GM18511 (cell line): ENCODE results near the gene DBR1.

Source experiments
- ATAC-seq: cut with Tn5 transposase; IDR thresholded peaks from one replicate; pipeline ENCODE4 v1.9.1; 2021; ENCODE audit warnings: mild to moderate bottlenecking, moderate library complexity; ENCODE audit not compliant: unreplicated experiment

DBR1 gene

GRCh38 chr3:138125548-138126221 is 49.0 kb downstream of the DBR1 start:
- ATAC-seq, result no peak

GRCh38 chr3:138124706-138125355 is 49.9 kb downstream of the DBR1 start:
- ATAC-seq, result no peak

- no peak for ATAC-seq
Observed at GRCh38 chr3:138124188-138124587, 50.5 kb downstream of the DBR1 start.

GRCh38 chr3:138119423-138119766 is 55.3 kb downstream of the DBR1 start:
- no peak for ATAC-seq

- peak; percentile 76 for ATAC-seq
Observed at GRCh38 chr3:138118612-138119422, 55.9 kb downstream of the DBR1 start.

GRCh38 chr3:138114988-138115971 is 59.4 kb downstream of the DBR1 start, which contains the start of gene DZIP1L:
DZIP1L (minus strand) TSS chr3:138115608; CDS start chr3:138103971, 11,637 bp downstream.
- peak; percentile 86 for ATAC-seq

- ATAC-seq, result no peak
Observed at GRCh38 chr3:138114431-138114918, 60.2 kb downstream of the DBR1 start.

- ATAC-seq, result no peak
Observed at GRCh38 chr3:138113326-138113725, 61.4 kb downstream of the DBR1 start.

- ATAC-seq, result no peak
Observed at GRCh38 chr3:138112362-138112761, 62.4 kb downstream of the DBR1 start.
